ENCODE measurements around the gene IDH1.
"Not testable (repeated sequence)": the region's sequence is repeated elsewhere in the genome, so short reads cannot be mapped to it uniquely, and the experiment has no call there.

Gene IDH1

DNA sequence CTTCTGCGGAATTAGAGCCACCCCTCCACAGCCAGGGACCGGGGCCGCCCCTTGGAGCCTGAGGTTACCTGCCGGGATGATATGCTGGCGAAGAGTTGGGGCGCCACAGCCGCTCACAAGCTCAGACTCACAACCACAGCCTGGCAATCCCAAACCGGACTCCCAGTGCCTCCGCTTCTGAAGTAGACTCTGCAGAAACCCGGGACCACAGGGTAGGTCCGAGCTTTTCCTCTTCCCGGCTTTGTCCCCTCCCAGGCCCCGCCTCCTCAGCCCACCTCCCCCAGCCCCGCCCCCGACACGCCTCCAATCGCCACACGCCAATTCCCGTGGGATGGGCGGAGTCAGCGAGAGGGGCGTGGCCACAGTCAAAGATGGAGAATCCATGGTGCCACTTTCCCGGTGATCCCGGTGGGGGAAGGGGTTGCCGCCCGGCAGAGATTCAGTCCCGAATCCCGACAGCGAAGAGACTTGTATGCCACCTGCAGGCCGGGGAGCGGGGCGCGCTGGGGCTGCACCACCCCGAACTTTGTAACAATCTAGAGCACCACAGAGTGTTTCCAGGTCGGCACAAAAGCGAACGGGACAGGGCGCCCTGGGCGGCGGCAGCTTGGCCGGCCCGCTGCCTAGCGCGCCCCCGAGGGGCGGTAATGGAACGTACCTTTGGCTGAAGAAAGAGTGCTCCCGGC lies at the start of gene IDH1:
Gene IDH1, minus strand, starts transcription at position 201 of the 686 bp plus-strand sequence. CDS start 3,520 bp downstream, outside the sequence.
- peak; percentile 96 for DNase-seq

- DNase-seq = no peak
Measured at GRCh38 chr2:208304157-208304556, 49.3 kb upstream of the IDH1 start.

GRCh38 chr2:208300847-208301618 lies 46.2 kb upstream of the IDH1 start:
- no peak for DNase-seq

DNA sequence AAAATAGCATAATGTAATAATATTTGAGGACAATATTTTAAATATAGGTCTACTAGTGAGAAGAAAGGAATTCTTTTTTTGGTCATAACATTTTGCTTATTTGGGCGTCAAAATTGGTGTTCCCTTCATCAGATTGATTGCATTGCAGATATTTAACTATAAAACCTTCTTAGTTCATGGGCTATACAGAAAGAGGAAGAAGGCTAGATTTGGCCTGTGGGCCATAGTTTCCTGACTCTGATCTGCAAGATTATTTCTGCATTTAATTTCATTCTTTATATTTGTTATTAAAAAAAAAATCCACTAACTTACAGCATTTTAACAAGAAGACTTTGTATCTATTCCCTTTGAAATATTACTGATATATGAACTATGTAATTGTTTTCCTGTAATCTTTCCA lies 43.1 kb upstream of the IDH1 start:
- DNase-seq = peak; percentile 13

DNA sequence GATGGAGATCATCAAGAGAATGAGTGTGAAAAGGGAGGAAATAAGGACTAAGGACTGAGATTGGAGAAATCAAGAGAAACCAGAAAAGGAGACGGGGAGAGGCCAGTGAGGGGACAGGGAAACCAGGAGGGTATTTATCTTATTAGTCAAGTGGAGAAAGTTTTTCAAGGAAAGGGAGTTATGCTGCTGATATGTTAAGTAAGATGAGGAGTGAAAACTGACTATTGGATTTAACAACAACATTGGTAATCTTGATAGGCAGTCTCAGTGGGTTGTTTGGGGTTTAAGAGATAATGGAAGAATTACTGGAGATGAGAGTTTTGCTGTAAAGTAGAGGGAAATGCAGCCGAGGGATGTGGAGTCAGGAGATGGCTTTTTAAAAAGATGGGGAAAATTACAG lies 41.7 kb upstream of the IDH1 start:
- DNase-seq = no peak

DNA sequence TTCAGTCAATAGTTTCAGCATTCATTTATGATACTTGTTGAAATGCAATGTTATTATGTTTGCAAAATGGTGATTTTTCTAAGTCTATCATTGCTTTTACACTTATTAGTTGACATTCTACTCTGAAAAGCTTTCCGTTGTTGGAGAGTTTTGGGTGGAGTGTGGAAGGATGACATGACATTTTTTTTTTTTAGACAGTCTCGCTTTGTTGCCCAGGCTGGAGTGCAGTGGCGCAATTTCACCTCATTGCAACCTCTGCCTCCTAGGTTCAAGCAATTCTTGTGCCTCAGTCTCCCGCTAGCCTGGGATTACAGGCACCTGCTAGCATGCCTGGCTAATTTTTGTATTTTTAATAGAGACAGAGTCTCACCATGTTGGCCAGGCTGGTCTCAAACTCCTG lies 41.0 kb upstream of the IDH1 start:
- DNase-seq = peak; percentile 28

GRCh38 chr2:208294482-208295024 lies 39.7 kb upstream of the IDH1 start:
- DNase-seq = no peak

- peak; percentile 70 for DNase-seq
Measured at GRCh38 chr2:208285853-208286252, 31.0 kb upstream of the IDH1 start.

DNA sequence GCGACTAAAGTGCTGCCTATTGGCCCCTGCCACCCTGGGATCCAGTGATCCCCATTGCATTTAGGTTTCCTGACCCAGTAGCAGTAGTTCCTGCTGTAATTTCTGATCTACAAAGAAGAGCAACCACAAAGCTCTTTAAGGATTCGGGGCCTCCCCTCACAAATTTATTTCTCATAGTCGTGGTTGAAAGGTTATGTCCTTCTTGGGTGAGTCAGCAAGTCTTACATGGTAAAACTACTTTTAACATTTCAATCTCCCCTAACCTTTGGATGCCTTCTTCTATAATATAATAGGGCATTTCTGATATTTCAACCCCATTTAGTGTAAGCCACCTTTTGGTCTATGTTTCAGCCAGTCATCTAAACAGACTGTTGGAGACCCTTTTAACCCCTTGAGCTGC lies 26.1 kb upstream of the IDH1 start:
- no peak for DNase-seq

DNA sequence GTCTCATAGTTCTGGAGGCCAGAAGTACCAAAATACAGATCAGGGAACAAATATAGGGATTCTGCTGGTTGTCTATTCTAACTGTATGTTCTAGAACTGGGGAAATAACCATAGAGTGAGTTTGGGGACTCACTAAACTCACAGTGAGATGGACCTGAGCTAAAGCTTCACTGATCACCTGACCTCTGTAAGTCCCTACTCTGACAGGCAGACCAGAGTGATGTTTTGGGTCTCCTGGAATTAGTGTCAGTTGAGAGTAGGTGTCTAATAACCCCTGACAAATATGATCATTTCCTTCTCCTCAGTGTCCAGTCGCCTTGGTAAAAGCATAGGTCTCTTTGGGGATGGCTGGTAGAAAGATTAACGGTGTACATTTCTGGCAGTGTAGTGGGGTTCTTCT lies 25.4 kb upstream of the IDH1 start:
- no peak for DNase-seq

DNA sequence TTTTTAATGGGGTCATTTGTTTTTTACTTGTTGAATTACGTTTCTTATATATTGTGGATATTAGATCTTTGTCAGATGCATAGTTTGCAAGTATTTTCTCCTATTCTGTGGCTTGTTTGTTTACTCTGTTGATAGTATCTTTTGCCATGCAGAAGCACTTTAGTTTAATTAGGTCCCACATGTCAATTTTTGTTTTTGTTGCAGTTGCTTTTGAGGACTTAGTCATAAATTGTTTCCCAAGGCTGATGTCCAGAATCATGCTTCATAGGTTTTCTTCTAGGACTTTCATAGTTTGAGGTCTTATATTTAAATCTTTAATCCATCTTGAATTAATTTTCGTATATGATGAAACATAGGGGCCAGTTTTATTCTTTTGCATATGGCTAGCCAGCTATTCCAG lies 24.4 kb upstream of the IDH1 start:
- DNase-seq = no peak

GRCh38 chr2:208278549-208278948 lies 23.7 kb upstream of the IDH1 start:
- no peak for DNase-seq

DNA sequence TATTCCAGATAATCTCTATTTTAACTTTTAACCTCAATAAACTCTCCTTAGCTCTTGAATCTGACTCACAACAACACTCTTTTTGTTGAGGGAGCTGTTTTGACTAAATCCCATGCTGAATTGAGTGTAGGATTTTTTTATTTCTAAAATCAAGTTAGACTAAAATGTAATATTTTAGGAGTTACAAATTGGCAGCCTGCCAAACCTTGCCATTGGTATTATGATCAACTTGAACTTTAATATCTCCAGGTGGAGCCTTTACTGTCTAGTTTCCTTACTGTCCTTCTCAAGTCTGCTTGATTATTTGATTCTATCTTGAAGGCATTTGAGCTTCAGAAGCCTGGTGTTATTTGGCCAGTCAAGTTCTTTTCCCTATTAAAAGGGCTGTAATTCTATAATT lies 19.9 kb upstream of the IDH1 start:
- DNase-seq = peak; percentile 40

GRCh38 chr2:208269091-208269490 lies 14.2 kb upstream of the IDH1 start:
- peak; percentile 56 for DNase-seq

GRCh38 chr2:208268156-208268952 lies 13.5 kb upstream of the IDH1 start:
- DNase-seq = peak; percentile 55

GRCh38 chr2:208267526-208267925 lies 12.7 kb upstream of the IDH1 start:
- not testable (repeated sequence) for DNase-seq

GRCh38 chr2:208266936-208267335 lies 12.1 kb upstream of the IDH1 start:
- peak; percentile 30 for DNase-seq

- no peak for DNase-seq
Measured at GRCh38 chr2:208266553-208266893, 11.7 kb upstream of the IDH1 start.

- DNase-seq = peak; percentile 99
Measured at GRCh38 chr2:208265801-208266552, 11.1 kb upstream of the IDH1 start, which contains the start of gene PIKFYVE. Gene PIKFYVE, plus strand, starts transcription at chr2:208266255. Its CDS starts 5,265 bp downstream, at chr2:208271520.

DNA sequence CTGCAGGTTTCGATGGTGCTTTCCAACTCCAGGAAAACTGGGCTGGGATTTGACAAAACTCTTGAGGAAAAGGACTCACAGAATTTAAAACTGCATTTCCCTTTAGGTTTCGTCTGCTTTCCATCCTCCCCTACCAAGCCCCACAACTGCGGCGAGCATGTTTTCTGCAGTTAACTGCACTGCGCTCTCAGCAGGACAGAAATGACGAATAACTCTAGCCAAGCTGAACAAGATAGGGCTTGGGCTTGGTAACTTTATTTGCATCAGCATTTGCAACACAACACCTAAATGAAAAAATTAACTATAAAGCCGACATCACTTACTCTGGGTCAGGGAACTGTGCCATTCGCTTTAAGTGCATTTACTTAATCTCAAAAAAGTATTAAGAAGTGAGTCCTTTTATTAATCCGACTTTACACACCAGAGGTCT lies 10.5 kb upstream of the IDH1 start:
- peak; percentile 69 for DNase-seq

GRCh38 chr2:208256849-208257813 lies 2.3 kb upstream of the IDH1 start:
- DNase-seq = not testable (repeated sequence)
